Activated CD8-positive, alpha-beta T cell treated with anti-CD3 and anti-CD28 coated beads for 36 hours (primary cell): ENCODE measurements around the gene KCNMA1. TPM values are rescaled to one million over a fixed set of nuclear protein-coding genes. Genes with fewer than 3 reads are reported as not detected.
A peak's percentile ranks its signal among the peaks of the same experiment; 100 is the strongest.

ENCODE experiments used
- ATAC-seq: fragments of 200-7000 bp; cut with Tn5 transposase; one replicate; pipeline ENCODE4 v1.10.0; 2021; ENCODE audit warnings: mild to moderate bottlenecking, moderate library complexity
- CTCF ChIA-PET: fragments of 350-600 bp; sonication (Branson Sonifier 250); formaldehyde crosslinking; loops from one replicate; lab custom pipeline; 2021; ENCODE audit warnings: antibody characterized with exemption; lab: Charles Lee
- POLR2A ChIA-PET: fragments of 350-600 bp; sonication (Branson Sonifier 250); formaldehyde crosslinking; loops from one replicate; lab custom pipeline; 2021; ENCODE audit warnings: antibody characterized with exemption; lab: Charles Lee
- DNase-seq: peaks from one replicate; pipeline ENCODE4 v3.0.0-alpha.2; 2020
- H3K27ac Mint-ChIP-seq: one replicate; pipeline ENCODE4 v1.8.0; 2021; ENCODE audit warnings: mild to moderate bottlenecking, mixed read lengths
- H3K27me3 Mint-ChIP-seq: one replicate; pipeline ENCODE4 v1.8.0; 2021; ENCODE audit warnings: mixed read lengths
- H3K36me3 Mint-ChIP-seq: one replicate; pipeline ENCODE4 v1.8.0; 2021; ENCODE audit warnings: low read depth, mixed read lengths
- H3K4me1 Mint-ChIP-seq: one replicate; pipeline ENCODE4 v1.8.0; 2021; ENCODE audit warnings: low read depth, mixed read lengths
- H3K4me3 Mint-ChIP-seq: one replicate; pipeline ENCODE4 v1.8.0; 2021; ENCODE audit warnings: mild to moderate bottlenecking, moderate library complexity, mixed read lengths
- H3K9me3 Mint-ChIP-seq: one replicate; pipeline ENCODE4 v1.8.0; 2021; ENCODE audit warnings: mixed read lengths
- CTCF ChIP-seq: fragments of 200-600 bp; IDR thresholded peaks from one replicate; pipeline ENCODE4 v1.8.0; 2022; ENCODE audit warnings: antibody characterized with exemption, mild to moderate bottlenecking
- intact Hi-C: fragments of 100-400 bp; cut with micrococcal nuclease; formaldehyde crosslinking; loops from one replicate; pipeline ENCODE4 v1.10.0; 2022
- total RNA-seq, 2 experiments: library from RNA; stranded (reverse); gene quantifications; one replicate each; pipeline ENCODE4 v1.2.3, GENCODE V29; 2021

KCNMA1 gene
- total RNA-seq, 2 experiments from 2014 or later: 0.18 TPM; not detected in 1

- POLR2A ChIA-PET: no interaction called here
- Mint-ChIP-seq H3K36me3 (no peaks in the 10 kb centered on the region), H3K27ac (no peak overlapping the region), H3K27me3 (peaks cover 32% of the 10 kb centered on the region), H3K4me1 (no peaks in the 10 kb centered on the region), H3K9me3 (no peaks in the 10 kb centered on the region), H3K4me3 (no peak overlapping the region)
- TF ChIP-seq CTCF: peak; percentile 53
- CTCF ChIA-PET: interaction anchor here (0.7 to 10.4 kb wide), 14 partner anchors 10 to 483 kb away, joined by 3 to 161 read pairs (median 5); no protein-coding TSS in a partner anchor
- no peak for ATAC-seq
- peak; percentile 49 for DNase-seq
- intact Hi-C loops: loop anchor here (2.0 to 5.0 kb wide), 4 partner anchors 252 to 479 kb away; no protein-coding TSS in a partner anchor
These were observed 6.3 kb upstream of the KCNMA1 start for GRCh38 chr10:77643795-77644468.

DNA sequence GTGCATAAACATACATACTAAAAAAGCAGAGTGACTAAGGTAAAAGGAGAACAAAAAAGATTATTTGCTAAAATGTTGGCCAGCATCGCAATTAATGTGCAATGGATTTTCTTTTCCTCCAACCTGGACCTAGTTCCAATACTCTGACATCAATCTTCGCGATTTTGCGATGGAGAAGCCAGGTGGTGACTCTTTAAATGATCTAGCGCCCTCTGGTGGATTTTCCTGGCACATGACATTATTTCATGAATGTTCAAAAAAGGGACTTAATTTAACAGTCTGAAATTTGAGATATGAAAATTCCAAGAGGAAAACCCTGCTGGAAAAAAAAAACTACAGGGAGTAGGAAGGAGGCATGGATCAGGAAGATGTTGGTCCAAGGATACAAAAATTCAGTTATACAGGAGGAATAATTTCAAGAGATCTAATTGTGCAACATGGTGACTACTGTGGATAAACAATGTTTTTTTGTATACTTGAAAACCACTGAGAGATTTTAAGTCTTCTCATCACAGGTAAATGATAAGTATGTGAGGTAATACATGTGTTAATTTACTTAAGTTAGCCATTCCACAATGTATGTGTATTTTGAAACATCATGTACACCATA, 4.3 kb upstream of the KCNMA1 start:
- no peaks in the 10 kb centered on the region for H3K9me3 Mint-ChIP-seq
- DNase-seq (peak; percentile 76), ATAC-seq (no peak)
- intact Hi-C loops: loop anchor here (5.0 kb wide), 2 partner anchors 250 to 390 kb away; no protein-coding TSS in a partner anchor
- H3K36me3 Mint-ChIP-seq: no peaks in the 10 kb centered on the region
- peak; percentile 80 for TF ChIP-seq CTCF
- H3K4me1 Mint-ChIP-seq: peaks cover 4% of the 10 kb centered on the region
- no peak overlapping the region for H3K4me3 Mint-ChIP-seq
- ChIA-PET POLR2A (interaction anchor here (0.5 kb wide), 1 partner anchor 594 kb away, joined by 3 read pairs; no protein-coding TSS in a partner anchor), CTCF (interaction anchor here (0.7 to 10.4 kb wide), 28 partner anchors 10 to 510 kb away, joined by 3 to 161 read pairs (median 4); no protein-coding TSS in a partner anchor)
- peaks cover 36% of the 10 kb centered on the region for H3K27me3 Mint-ChIP-seq
- H3K27ac Mint-ChIP-seq: no peak overlapping the region

DNA sequence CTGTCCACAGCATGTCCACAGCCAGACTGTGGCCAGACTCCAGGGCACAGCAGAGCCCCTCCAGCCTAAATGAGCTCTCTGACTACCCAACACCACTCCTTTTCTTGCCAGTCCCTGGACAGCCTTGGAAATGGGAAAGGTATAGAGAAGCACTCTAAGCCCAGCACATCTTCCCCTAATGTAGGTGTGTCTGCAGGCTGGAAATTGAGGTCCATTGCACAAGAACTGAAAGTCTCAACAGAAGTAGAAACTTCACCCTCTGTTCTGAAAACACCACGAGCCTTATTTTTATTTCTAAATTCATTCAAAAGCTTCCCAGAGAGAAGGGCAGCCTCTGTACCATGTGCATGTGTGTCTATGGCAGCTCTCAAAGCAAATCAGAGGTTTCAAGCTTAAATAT, 3.7 kb upstream of the KCNMA1 start:
- peaks cover 6% of the 10 kb centered on the region for H3K4me1 Mint-ChIP-seq
- H3K27me3 Mint-ChIP-seq: peaks cover 41% of the 10 kb centered on the region
- TF ChIP-seq CTCF: no peak
- no peaks in the 10 kb centered on the region for H3K36me3 Mint-ChIP-seq
- H3K27ac Mint-ChIP-seq: no peak overlapping the region
- H3K4me3 Mint-ChIP-seq: no peak overlapping the region
- no peaks in the 10 kb centered on the region for H3K9me3 Mint-ChIP-seq
- ATAC-seq (no peak), DNase-seq (no peak)
- CTCF ChIA-PET: interaction anchor here (0.6 to 10.4 kb wide), 26 partner anchors 12 to 509 kb away, joined by 3 to 161 read pairs (median 4); no protein-coding TSS in a partner anchor
- POLR2A ChIA-PET: interaction anchor here (0.5 kb wide), 1 partner anchor 594 kb away, joined by 3 read pairs; no protein-coding TSS in a partner anchor
- intact Hi-C loops: loop anchor here (5.0 kb wide), 2 partner anchors 249 to 389 kb away; no protein-coding TSS in a partner anchor

DNA sequence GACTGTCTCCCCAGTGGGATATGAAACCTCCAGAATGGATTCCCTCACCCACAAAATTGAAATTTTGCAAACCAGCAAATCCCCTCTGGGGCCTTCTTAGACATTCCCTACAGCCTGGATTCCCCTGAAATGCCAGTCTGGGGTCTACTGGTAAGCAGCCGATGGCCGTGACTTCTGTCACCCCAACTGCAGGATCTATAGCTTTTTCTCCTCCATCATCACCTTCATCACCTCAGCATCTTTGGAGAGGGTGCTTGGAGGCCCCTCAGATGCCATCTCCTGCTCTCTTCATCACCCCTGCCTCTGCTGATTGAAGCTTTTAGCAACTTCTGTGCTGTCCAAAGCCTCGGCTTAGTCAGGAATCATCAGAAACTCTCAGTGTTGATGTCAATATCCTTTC, 2.6 kb upstream of the KCNMA1 start:
- DNase-seq: no peak
- H3K4me1 Mint-ChIP-seq: peaks cover 6% of the 10 kb centered on the region
- intact Hi-C loops: loop anchor here (5.0 kb wide), 2 partner anchors 248 to 388 kb away; no protein-coding TSS in a partner anchor
- POLR2A ChIA-PET: no interaction called here
- ATAC-seq: no peak
- peaks cover 53% of the 10 kb centered on the region for H3K27me3 Mint-ChIP-seq
- no peak overlapping the region for H3K4me3 Mint-ChIP-seq
- CTCF ChIA-PET: interaction anchor here (1.3 to 10.4 kb wide), 8 partner anchors 16 to 475 kb away, joined by 3 to 161 read pairs (median 5); no protein-coding TSS in a partner anchor
- TF ChIP-seq CTCF: no peak
- H3K9me3 Mint-ChIP-seq: no peaks in the 10 kb centered on the region
- no peaks in the 10 kb centered on the region for H3K36me3 Mint-ChIP-seq
- H3K27ac Mint-ChIP-seq: no peak overlapping the region
